HS-27A (cell line): ENCODE data around the gene LRMDA.
A peak's percentile ranks its signal among the peaks of the same experiment; 100 is the strongest.

Experiments used
- DNase-seq: peaks from one replicate; pipeline ENCODE4 v3.0.0-alpha.2; 2012; ENCODE audit warnings: low read depth, missing footprints

LRMDA gene

GRCh38 chr10:76306856-76307255 is 875.4 kb downstream of the LRMDA start:
- no peak for DNase-seq

- no peak for DNase-seq
Observed at GRCh38 chr10:76309070-76309469, 877.6 kb downstream of the LRMDA start.

GRCh38 chr10:76309741-76310587 is 878.5 kb downstream of the LRMDA start:
- peak; percentile 52 for DNase-seq

GRCh38 chr10:76310588-76311080 is 879.2 kb downstream of the LRMDA start:
- no peak for DNase-seq

- DNase-seq = no peak
Observed at GRCh38 chr10:76311752-76312636, 880.6 kb downstream of the LRMDA start.

GRCh38 chr10:76315240-76315639 is 883.8 kb downstream of the LRMDA start:
- no peak for DNase-seq

GRCh38 chr10:76316234-76316633 is 884.8 kb downstream of the LRMDA start:
- DNase-seq = no peak

GRCh38 chr10:76317078-76317477 is 885.7 kb downstream of the LRMDA start:
- DNase-seq = no peak

- DNase-seq = no peak
Observed at GRCh38 chr10:76318211-76318610, 886.8 kb downstream of the LRMDA start.

GRCh38 chr10:76319661-76320060 is 888.2 kb downstream of the LRMDA start:
- DNase-seq = no peak

- DNase-seq = no peak
Observed at GRCh38 chr10:76324283-76324682, 892.9 kb downstream of the LRMDA start.

GRCh38 chr10:76327441-76327840 is 896.0 kb downstream of the LRMDA start:
- no peak for DNase-seq

- no peak for DNase-seq
Observed at GRCh38 chr10:76328348-76328747, 896.9 kb downstream of the LRMDA start.

GRCh38 chr10:76329891-76330575 is 898.6 kb downstream of the LRMDA start:
- DNase-seq = no peak

- DNase-seq = no peak
Observed at GRCh38 chr10:76331742-76332141, 900.3 kb downstream of the LRMDA start.

- no peak for DNase-seq
Observed at GRCh38 chr10:76333326-76333725, 901.9 kb downstream of the LRMDA start.

- DNase-seq = no peak
Observed at GRCh38 chr10:76333796-76334195, 902.4 kb downstream of the LRMDA start.

GRCh38 chr10:76334255-76334654 is 902.8 kb downstream of the LRMDA start:
- DNase-seq = no peak

- no peak for DNase-seq
Observed at GRCh38 chr10:76336213-76336963, 905.0 kb downstream of the LRMDA start.

GRCh38 chr10:76337641-76338040 is 906.2 kb downstream of the LRMDA start:
- DNase-seq = no peak

- no peak for DNase-seq
Observed at GRCh38 chr10:76338187-76338586, 906.8 kb downstream of the LRMDA start.

GRCh38 chr10:76341740-76342139 is 910.3 kb downstream of the LRMDA start:
- DNase-seq = no peak
